Embryonic facial prominence (tissue), 1 donor: Measurements from ENCODE around the gene CDRT15L2.
"Not testable (repeated sequence)": the region's sequence is repeated elsewhere in the genome, so short reads cannot be mapped to it uniquely, and the experiment has no call there.

Source experiments
- DNase-seq: peaks from one replicate; pipeline ENCODE4 v3.0.0-alpha.2; 2016; ENCODE audit errors: extremely low spot score

Gene CDRT15L2

GRCh38 chr17:20579424-20579823 is at the start of gene CDRT15L2:
Gene CDRT15L2 (plus strand): TSS chr17:20579724. CDS start chr17:20579744, 20 bp downstream.
- DNase-seq = not testable (repeated sequence)

GRCh38 chr17:20530104-20530503 is 49.4 kb upstream of the CDRT15L2 start:
- not testable (repeated sequence) for DNase-seq

GRCh38 chr17:20532544-20533090 is 46.9 kb upstream of the CDRT15L2 start:
- DNase-seq = not testable (repeated sequence)

GRCh38 chr17:20533206-20533605 is 46.3 kb upstream of the CDRT15L2 start:
- not testable (repeated sequence) for DNase-seq

- not testable (repeated sequence) for DNase-seq
Observed at GRCh38 chr17:20534711-20535550, 44.6 kb upstream of the CDRT15L2 start.

- DNase-seq = not testable (repeated sequence)
Observed at GRCh38 chr17:20540414-20540813, 39.1 kb upstream of the CDRT15L2 start.

GRCh38 chr17:20540865-20541264 is 38.7 kb upstream of the CDRT15L2 start:
- not testable (repeated sequence) for DNase-seq

GRCh38 chr17:20541853-20542546 is 37.5 kb upstream of the CDRT15L2 start:
- not testable (repeated sequence) for DNase-seq

- not testable (repeated sequence) for DNase-seq
Observed at GRCh38 chr17:20547923-20548322, 31.6 kb upstream of the CDRT15L2 start.

GRCh38 chr17:20552920-20553319 is 26.6 kb upstream of the CDRT15L2 start:
- not testable (repeated sequence) for DNase-seq

GRCh38 chr17:20554728-20555127 is 24.8 kb upstream of the CDRT15L2 start:
- DNase-seq = not testable (repeated sequence)

GRCh38 chr17:20555135-20556010 is 24.2 kb upstream of the CDRT15L2 start:
- DNase-seq = not testable (repeated sequence)

GRCh38 chr17:20558096-20558495 is 21.4 kb upstream of the CDRT15L2 start:
- not testable (repeated sequence) for DNase-seq

- DNase-seq = not testable (repeated sequence)
Observed at GRCh38 chr17:20559018-20559417, 20.5 kb upstream of the CDRT15L2 start.

GRCh38 chr17:20562587-20562986 is 16.9 kb upstream of the CDRT15L2 start:
- DNase-seq = no peak

- DNase-seq = not testable (repeated sequence)
Observed at GRCh38 chr17:20565245-20565644, 14.3 kb upstream of the CDRT15L2 start.

- no peak for DNase-seq
Observed at GRCh38 chr17:20565711-20566110, 13.8 kb upstream of the CDRT15L2 start.

- not testable (repeated sequence) for DNase-seq
Observed at GRCh38 chr17:20566736-20567135, 12.8 kb upstream of the CDRT15L2 start.

- not testable (repeated sequence) for DNase-seq
Observed at GRCh38 chr17:20567421-20567820, 12.1 kb upstream of the CDRT15L2 start.

- not testable (repeated sequence) for DNase-seq
Observed at GRCh38 chr17:20568604-20569003, 10.9 kb upstream of the CDRT15L2 start.

- DNase-seq = not testable (repeated sequence)
Observed at GRCh38 chr17:20571653-20572052, 7.9 kb upstream of the CDRT15L2 start.
